Liver (tissue), 3 donors: ENCODE results near the gene OR10R2.

Source experiments
- EGR1 ChIP-seq, 2 donors: IDR thresholded peaks; 2 replicates each; pipeline ENCODE4 v1.6.1; 2016 to 2018; ENCODE audit warnings: antibody characterized with exemption in 2 of 2, low read depth in 2 of 2
- GABPA ChIP-seq, 2 donors: IDR thresholded peaks in 1 of 2; conservative IDR thresholded peaks in 1 of 2; 2 replicates each; pipeline ENCODE4 v1.6.1; 2016; ENCODE audit warnings: antibody characterized with exemption in 2 of 2, mild to moderate bottlenecking in 1 of 2, moderate library complexity in 1 of 2
- JUND ChIP-seq, 2 donors: IDR thresholded peaks; 2 replicates each; pipeline ENCODE4 v1.6.1; 2016; ENCODE audit warnings: antibody characterized with exemption in 2 of 2
- RAD21 ChIP-seq, 2 donors: IDR thresholded peaks; 2 replicates each; pipeline ENCODE4 v1.6.1; 2016; ENCODE audit warnings: antibody characterized with exemption in 2 of 2, mild to moderate bottlenecking in 2 of 2
- SP1 ChIP-seq: IDR thresholded peaks from 2 replicates; pipeline ENCODE4 v1.6.1; 2018; ENCODE audit warnings: antibody characterized with exemption, mild to moderate bottlenecking
- TAF1 ChIP-seq: conservative IDR thresholded peaks from 2 replicates; pipeline ENCODE4 v1.6.1; 2016; ENCODE audit warnings: antibody characterized with exemption, mild to moderate bottlenecking
- YY1 ChIP-seq: IDR thresholded peaks from 2 replicates; pipeline ENCODE4 v1.6.1; 2016; ENCODE audit warnings: antibody characterized with exemption, mild to moderate bottlenecking
- TF ChIP-seq, protein P1 (sequence below): IDR thresholded peaks from 2 replicates; pipeline ENCODE4 v1.6.1; 2016; ENCODE audit warnings: antibody characterized with exemption, mild to moderate bottlenecking
- TF ChIP-seq, protein P2 (sequence below): fragments of 150-350 bp; IDR thresholded peaks from 2 replicates; pipeline ENCODE4 v1.5.1; 2017; ENCODE audit warnings: improper control_type of control experiment, low read depth, low read length; ENCODE audit not compliant: missing input control
- TF ChIP-seq, protein P3 (sequence below): IDR thresholded peaks from 2 replicates; pipeline ENCODE4 v1.6.1; 2016; ENCODE audit warnings: antibody characterized with exemption
- TF ChIP-seq, protein P4 (sequence below): IDR thresholded peaks from 2 replicates; pipeline ENCODE4 v1.6.1; 2016; ENCODE audit warnings: antibody characterized with exemption
- donor health status: healthy.
- donor health status: healthy.

DNA sequence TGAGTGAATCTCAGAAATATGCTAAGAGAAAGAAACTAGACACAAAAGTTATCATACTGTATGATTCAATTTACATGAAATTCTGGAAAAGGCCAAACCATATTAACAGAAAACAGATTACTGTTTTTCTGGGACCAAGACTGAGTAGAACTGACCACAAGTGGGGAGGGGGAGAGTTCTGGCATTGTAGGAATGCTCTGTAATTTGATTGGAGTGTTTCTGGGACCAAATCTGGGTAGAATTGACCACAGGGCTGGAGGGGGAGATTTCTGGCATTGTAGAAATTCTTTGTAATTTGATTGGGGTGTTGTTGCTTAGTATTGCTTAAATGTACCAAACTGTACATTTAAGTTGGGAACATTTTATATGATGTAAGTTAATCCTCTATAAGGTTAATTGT is 13.8 kb upstream of the OR10R2 start:
- TF ChIP-seq, protein P1, sequence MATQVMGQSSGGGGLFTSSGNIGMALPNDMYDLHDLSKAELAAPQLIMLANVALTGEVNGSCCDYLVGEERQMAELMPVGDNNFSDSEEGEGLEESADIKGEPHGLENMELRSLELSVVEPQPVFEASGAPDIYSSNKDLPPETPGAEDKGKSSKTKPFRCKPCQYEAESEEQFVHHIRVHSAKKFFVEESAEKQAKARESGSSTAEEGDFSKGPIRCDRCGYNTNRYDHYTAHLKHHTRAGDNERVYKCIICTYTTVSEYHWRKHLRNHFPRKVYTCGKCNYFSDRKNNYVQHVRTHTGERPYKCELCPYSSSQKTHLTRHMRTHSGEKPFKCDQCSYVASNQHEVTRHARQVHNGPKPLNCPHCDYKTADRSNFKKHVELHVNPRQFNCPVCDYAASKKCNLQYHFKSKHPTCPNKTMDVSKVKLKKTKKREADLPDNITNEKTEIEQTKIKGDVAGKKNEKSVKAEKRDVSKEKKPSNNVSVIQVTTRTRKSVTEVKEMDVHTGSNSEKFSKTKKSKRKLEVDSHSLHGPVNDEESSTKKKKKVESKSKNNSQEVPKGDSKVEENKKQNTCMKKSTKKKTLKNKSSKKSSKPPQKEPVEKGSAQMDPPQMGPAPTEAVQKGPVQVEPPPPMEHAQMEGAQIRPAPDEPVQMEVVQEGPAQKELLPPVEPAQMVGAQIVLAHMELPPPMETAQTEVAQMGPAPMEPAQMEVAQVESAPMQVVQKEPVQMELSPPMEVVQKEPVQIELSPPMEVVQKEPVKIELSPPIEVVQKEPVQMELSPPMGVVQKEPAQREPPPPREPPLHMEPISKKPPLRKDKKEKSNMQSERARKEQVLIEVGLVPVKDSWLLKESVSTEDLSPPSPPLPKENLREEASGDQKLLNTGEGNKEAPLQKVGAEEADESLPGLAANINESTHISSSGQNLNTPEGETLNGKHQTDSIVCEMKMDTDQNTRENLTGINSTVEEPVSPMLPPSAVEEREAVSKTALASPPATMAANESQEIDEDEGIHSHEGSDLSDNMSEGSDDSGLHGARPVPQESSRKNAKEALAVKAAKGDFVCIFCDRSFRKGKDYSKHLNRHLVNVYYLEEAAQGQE = no peak
- TF ChIP-seq, protein P2, sequence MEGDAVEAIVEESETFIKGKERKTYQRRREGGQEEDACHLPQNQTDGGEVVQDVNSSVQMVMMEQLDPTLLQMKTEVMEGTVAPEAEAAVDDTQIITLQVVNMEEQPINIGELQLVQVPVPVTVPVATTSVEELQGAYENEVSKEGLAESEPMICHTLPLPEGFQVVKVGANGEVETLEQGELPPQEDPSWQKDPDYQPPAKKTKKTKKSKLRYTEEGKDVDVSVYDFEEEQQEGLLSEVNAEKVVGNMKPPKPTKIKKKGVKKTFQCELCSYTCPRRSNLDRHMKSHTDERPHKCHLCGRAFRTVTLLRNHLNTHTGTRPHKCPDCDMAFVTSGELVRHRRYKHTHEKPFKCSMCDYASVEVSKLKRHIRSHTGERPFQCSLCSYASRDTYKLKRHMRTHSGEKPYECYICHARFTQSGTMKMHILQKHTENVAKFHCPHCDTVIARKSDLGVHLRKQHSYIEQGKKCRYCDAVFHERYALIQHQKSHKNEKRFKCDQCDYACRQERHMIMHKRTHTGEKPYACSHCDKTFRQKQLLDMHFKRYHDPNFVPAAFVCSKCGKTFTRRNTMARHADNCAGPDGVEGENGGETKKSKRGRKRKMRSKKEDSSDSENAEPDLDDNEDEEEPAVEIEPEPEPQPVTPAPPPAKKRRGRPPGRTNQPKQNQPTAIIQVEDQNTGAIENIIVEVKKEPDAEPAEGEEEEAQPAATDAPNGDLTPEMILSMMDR = no peak
- TF ChIP-seq YY1 (no peak), EGR1 (IDR thresholded peaks at IDR 0.05; ENCODE audit: low read depth in 2 of 2) (no peak), GABPA (IDR thresholded peaks at IDR 0.05 in 1 of 2, conservative IDR thresholded peaks at IDR 0.05 in 1 of 2) (no peak), RAD21 (IDR thresholded peaks at IDR 0.05) (no peak), TAF1 (no peak), JUND (IDR thresholded peaks at IDR 0.05) (no peak), SP1 (no peak)
- TF ChIP-seq, protein P3, sequence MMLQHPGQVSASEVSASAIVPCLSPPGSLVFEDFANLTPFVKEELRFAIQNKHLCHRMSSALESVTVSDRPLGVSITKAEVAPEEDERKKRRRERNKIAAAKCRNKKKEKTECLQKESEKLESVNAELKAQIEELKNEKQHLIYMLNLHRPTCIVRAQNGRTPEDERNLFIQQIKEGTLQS = no peak
- TF ChIP-seq, protein P4, sequence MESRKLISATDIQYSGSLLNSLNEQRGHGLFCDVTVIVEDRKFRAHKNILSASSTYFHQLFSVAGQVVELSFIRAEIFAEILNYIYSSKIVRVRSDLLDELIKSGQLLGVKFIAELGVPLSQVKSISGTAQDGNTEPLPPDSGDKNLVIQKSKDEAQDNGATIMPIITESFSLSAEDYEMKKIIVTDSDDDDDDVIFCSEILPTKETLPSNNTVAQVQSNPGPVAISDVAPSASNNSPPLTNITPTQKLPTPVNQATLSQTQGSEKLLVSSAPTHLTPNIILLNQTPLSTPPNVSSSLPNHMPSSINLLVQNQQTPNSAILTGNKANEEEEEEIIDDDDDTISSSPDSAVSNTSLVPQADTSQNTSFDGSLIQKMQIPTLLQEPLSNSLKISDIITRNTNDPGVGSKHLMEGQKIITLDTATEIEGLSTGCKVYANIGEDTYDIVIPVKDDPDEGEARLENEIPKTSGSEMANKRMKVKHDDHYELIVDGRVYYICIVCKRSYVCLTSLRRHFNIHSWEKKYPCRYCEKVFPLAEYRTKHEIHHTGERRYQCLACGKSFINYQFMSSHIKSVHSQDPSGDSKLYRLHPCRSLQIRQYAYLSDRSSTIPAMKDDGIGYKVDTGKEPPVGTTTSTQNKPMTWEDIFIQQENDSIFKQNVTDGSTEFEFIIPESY = no peak
